Measurements from ENCODE around the gene MRM3.
"Not testable (repeated sequence)": the region's sequence is repeated elsewhere in the genome, so short reads cannot be mapped to it uniquely, and the experiment has no call there.

DNA sequence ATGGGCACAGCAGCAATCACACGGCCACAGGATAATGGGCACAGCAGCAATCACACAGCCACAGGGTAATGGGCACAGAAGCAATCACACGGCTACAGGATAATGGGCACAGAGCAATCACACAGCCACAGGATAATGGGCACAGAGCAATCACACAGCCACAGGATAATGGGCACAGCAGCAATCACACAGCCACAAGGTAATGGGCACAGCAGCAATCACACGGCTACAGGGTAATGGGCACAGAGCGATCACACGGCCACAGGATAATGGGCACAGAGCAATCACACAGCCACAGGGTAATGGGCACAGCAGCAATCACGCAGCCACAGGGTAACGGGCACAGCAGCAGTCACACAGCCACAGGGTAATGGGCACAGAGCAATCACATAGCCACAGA lies 32.8 kb upstream of the MRM3 start:
- not testable (repeated sequence) for TF ChIP-seq CTCF (conservative IDR thresholded peaks at IDR 0.05; ENCODE audit: low read length); EZH2phosphoT487 (IDR thresholded peaks at IDR 0.05; ENCODE audit: borderline replicate concordance)

Measured in Loucy (cell line).